HEK293T (cell line): ENCODE measurements around the gene EXD1.

Experiments
- CTBP1 ChIP-seq: fragments of 450-650 bp; IDR thresholded peaks from 2 replicates; pipeline ENCODE4 v1.6.1; 2016; ENCODE audit warnings: borderline replicate concordance
- FOXK2 ChIP-seq: fragments of 450-650 bp; IDR thresholded peaks from 2 replicates; pipeline ENCODE4 v1.6.1; 2016; ENCODE audit warnings: mild to moderate bottlenecking
- FOXM1 ChIP-seq: fragments of 450-650 bp; IDR thresholded peaks from 2 replicates; pipeline ENCODE4 v1.6.1; 2017; ENCODE audit warnings: mild to moderate bottlenecking, borderline replicate concordance
- HDGF ChIP-seq: fragments of 450-650 bp; IDR thresholded peaks from 2 replicates; pipeline ENCODE4 v1.6.1; 2017; ENCODE audit warnings: antibody characterized with exemption, borderline replicate concordance
- SP1 ChIP-seq: fragments of 450-650 bp; IDR thresholded peaks from 2 replicates; pipeline ENCODE4 v1.6.1; 2017
- ZNF384 ChIP-seq: fragments of 450-650 bp; IDR thresholded peaks from 2 replicates; pipeline ENCODE4 v1.6.1; 2016

DNA sequence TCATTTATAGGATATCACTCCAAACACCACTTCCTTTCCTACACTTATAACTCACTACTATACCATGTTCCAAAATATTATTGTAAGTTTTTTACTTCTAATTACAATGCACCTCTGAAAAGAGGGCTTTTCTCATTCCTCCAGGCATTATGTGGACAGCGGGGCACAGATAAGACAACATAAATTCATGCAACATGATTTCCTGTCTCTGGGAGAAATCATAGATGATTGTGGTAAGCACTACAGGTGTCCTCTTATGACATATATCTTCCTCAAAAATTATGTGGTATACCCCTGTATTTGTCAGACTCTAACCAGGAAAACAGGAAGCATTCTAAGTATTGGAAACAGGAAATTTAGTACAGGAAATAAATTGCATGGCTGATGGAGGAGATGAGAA lies 68.8 kb downstream of the EXD1 start:
- TF ChIP-seq FOXK2 (no peak), HDGF (no peak), CTBP1 (no peak), SP1 (no peak), ZNF384 (no peak), FOXM1 (no peak)
